ENCODE results near the gene CLIC3. TPM values are rescaled to one million over a fixed set of nuclear protein-coding genes. Genes with fewer than 3 reads are reported as not detected.
A peak's percentile ranks its signal among the peaks of the same experiment; 100 is the strongest.

CLIC3 gene
- total and polyA plus RNA-seq, 4 donors: 17.2 to 115 (median 81.1) TPM

- no peak for TF ChIP-seq CTCF (IDR thresholded peaks at IDR 0.05; ENCODE audit: control extremely low read depth, extremely low read depth)
- H3K27me3 ChIP-seq (ENCODE audit: control insufficient read depth in 3 of 3, insufficient read depth in 3 of 3, low read length in 2 of 3): peaks cover 5 to 22% (median 9%) of the 10 kb centered on the region in 3 donors
Measured at GRCh38 chr9:136980669-136981478, 15.5 kb downstream of the CLIC3 start.

GRCh38 chr9:136979769-136980587 lies 16.4 kb downstream of the CLIC3 start:
- H3K4me1 ChIP-seq (ENCODE audit: control insufficient read depth in 5 of 5, insufficient read depth in 5 of 5, low read length in 5 of 5): peaks cover 0 to 27% (median 11%) of the 10 kb centered on the region in 5 donors
- H3K4me3 ChIP-seq: no peak overlapping the region
- ATAC-seq (ENCODE audit: insufficient read depth, low FRiP score): no peak
- TF ChIP-seq CTCF (IDR thresholded peaks at IDR 0.05; ENCODE audit: control extremely low read depth, extremely low read depth): no peak
- H3K36me3 ChIP-seq (ENCODE audit: control insufficient read depth in 4 of 4, insufficient read depth in 4 of 4, low read length in 4 of 4): no peaks in the 10 kb centered on the region
- H3K27ac ChIP-seq (ENCODE audit: low read depth in 1 of 2, low read length in 1 of 2): peak overlapping the region in 1 of 2 donors; percentile 58
- no peak for DNase-seq
- WGBS, 2 donors: 89 to 91% methylated on average over 26 of the region's 26 CpGs
- peaks cover 5 to 16% (median 9%) of the 10 kb centered on the region in 3 donors for H3K27me3 ChIP-seq (ENCODE audit: control insufficient read depth in 3 of 3, insufficient read depth in 3 of 3, low read length in 2 of 3)
- H3K9me3 ChIP-seq (ENCODE audit: control insufficient read depth in 4 of 4, insufficient read depth in 3 of 4, low read length in 3 of 4): peaks cover 0 to 5% (median 0%) of the 10 kb centered on the region in 4 donors
- H3K9ac ChIP-seq (ENCODE audit: insufficient read depth in 1 of 2, low read length in 2 of 2): no peak overlapping the region

More at GRCh38 chr9:136980669-136981478, 15.5 kb downstream of the CLIC3 start:
- DNase-seq: no peak
- H3K9me3 ChIP-seq (ENCODE audit: control insufficient read depth in 4 of 4, insufficient read depth in 3 of 4, low read length in 3 of 4): peaks cover 0 to 5% (median 0%) of the 10 kb centered on the region in 4 donors
- ATAC-seq (ENCODE audit: insufficient read depth, low FRiP score): no peak
- no peak overlapping the region for H3K4me3 ChIP-seq
- WGBS, 2 donors: 83 to 89% methylated on average over 16 of the region's 16 CpGs
- peaks cover 0 to 24% (median 11%) of the 10 kb centered on the region in 5 donors for H3K4me1 ChIP-seq (ENCODE audit: control insufficient read depth in 5 of 5, insufficient read depth in 5 of 5, low read length in 5 of 5)
- no peak overlapping the region for H3K9ac ChIP-seq (ENCODE audit: insufficient read depth in 1 of 2, low read length in 2 of 2)
- H3K27ac ChIP-seq (ENCODE audit: low read depth in 1 of 2, low read length in 1 of 2): peak overlapping the region; percentile 49 to 83
- H3K36me3 ChIP-seq (ENCODE audit: control insufficient read depth in 4 of 4, insufficient read depth in 4 of 4, low read length in 4 of 4): no peaks in the 10 kb centered on the region

- Histone ChIP-seq H3K4me3 (no peak overlapping the region), H3K27ac (ENCODE audit: low read depth in 1 of 2, low read length in 1 of 2) (peak overlapping the region in 1 of 2 donors; percentile 37), H3K9me3 (ENCODE audit: control insufficient read depth in 4 of 4, insufficient read depth in 3 of 4, low read length in 3 of 4) (peaks cover 0 to 5% (median 0%) of the 10 kb centered on the region in 4 donors), H3K36me3 (ENCODE audit: control insufficient read depth in 4 of 4, insufficient read depth in 4 of 4, low read length in 4 of 4) (no peaks in the 10 kb centered on the region), H3K9ac (ENCODE audit: insufficient read depth in 1 of 2, low read length in 2 of 2) (no peak overlapping the region), H3K4me1 (ENCODE audit: control insufficient read depth in 5 of 5, insufficient read depth in 5 of 5, low read length in 5 of 5) (peaks cover 0 to 29% (median 11%) of the 10 kb centered on the region in 5 donors), H3K27me3 (ENCODE audit: control insufficient read depth in 3 of 3, insufficient read depth in 3 of 3, low read length in 2 of 3) (peaks cover 4 to 6% (median 4%) of the 10 kb centered on the region in 3 donors)
- DNase-seq (no peak), ATAC-seq (ENCODE audit: insufficient read depth, low FRiP score) (no peak)
- WGBS, 2 donors: 59 to 60% methylated on average over 28 to 41 of the region's 41 CpGs
- no peak for TF ChIP-seq CTCF (IDR thresholded peaks at IDR 0.05; ENCODE audit: control extremely low read depth, extremely low read depth)
Measured at GRCh38 chr9:136978865-136979544, 17.4 kb downstream of the CLIC3 start.

All from lung (tissue), 12 donors.